Vagina (tissue), 2 donors: Measurements from ENCODE around the gene ASB6.
"Not testable (repeated sequence)": the region's sequence is repeated elsewhere in the genome, so short reads cannot be mapped to it uniquely, and the experiment has no call there.

ENCODE experiments used
- CTCF ChIP-seq, 3 experiments: fragments of 450-650 bp in 2 of 3; fragments of 200-600 bp in 1 of 3; sonication (generic) in 1 of 3; IDR thresholded peaks; one replicate each; pipeline ENCODE4 v1.5.1; 2017 to 2019; ENCODE audit warnings: antibody characterized with exemption in 3 of 3, mild to moderate bottlenecking in 2 of 3, moderate library complexity in 2 of 3
- POLR2A ChIP-seq, 2 donors: fragments of 450-650 bp; IDR thresholded peaks; one replicate each; pipeline ENCODE4 v1.6.1; 2017; ENCODE audit warnings: antibody characterized with exemption in 2 of 2, mild to moderate bottlenecking in 2 of 2, moderate library complexity in 2 of 2
- POLR2AphosphoS5 ChIP-seq, 2 donors: sonication (generic); formaldehyde crosslinking; IDR thresholded peaks; one replicate each; pipeline ENCODE4 v1.9.0; 2017; ENCODE audit warnings: antibody characterized with exemption in 2 of 2, mild to moderate bottlenecking in 2 of 2, low read depth in 1 of 2; ENCODE audit not compliant: insufficient read depth in 1 of 2

- not testable (repeated sequence) for TF ChIP-seq CTCF (IDR thresholded peaks at IDR 0.05); POLR2AphosphoS5 (IDR thresholded peaks at IDR 0.05; ENCODE audit: insufficient read depth in 1 of 2, low read depth in 1 of 2); POLR2A (IDR thresholded peaks at IDR 0.05)
These were observed 5.6 kb downstream of the ASB6 start for GRCh38 chr9:129636343-129636742.
